PC-3 (cell line): ENCODE data around the gene ADGRD1.

Source experiments
- CTCF ChIP-seq: fragments of 300-600 bp; sonication (generic); conservative IDR thresholded peaks from 2 replicates; pipeline ENCODE4 v1.5.1; 2017; ENCODE audit warnings: antibody characterized with exemption, low read depth, mild to moderate bottlenecking, low read length
- EZH2 ChIP-seq: fragments of 300-600 bp; sonication (generic); IDR thresholded peaks from one replicate; pipeline ENCODE4 v1.6.1; 2017; ENCODE audit warnings: antibody characterized with exemption, mild to moderate bottlenecking, low read length; ENCODE audit not compliant: unreplicated experiment
- EZH2phosphoT487 ChIP-seq: fragments of 300-600 bp; sonication (generic); IDR thresholded peaks from 2 replicates; pipeline ENCODE4 v1.6.1; 2018; ENCODE audit warnings: mild to moderate bottlenecking, antibody characterized with exemption, low read length, borderline replicate concordance

GRCh38 chr12:130938186-130938585 lies 15.5 kb upstream of the ADGRD1 start:
- TF ChIP-seq CTCF: no peak
- no peak for TF ChIP-seq EZH2
- no peak for TF ChIP-seq EZH2phosphoT487
